Tibial artery (tissue), 4 donors: ENCODE results near the gene SH2B2.

Experiments used
- DNase-seq, 2 donors: peaks; one replicate each; pipeline ENCODE4 v3.0.0-alpha.2; 2019
- H3K27ac ChIP-seq, 2 donors: fragments of 200-600 bp; sonication (generic) in 1 of 2; 1 replicate in 1 of 2; 2 replicates in 1 of 2; pipeline ENCODE4 v1.5.1; 2018 to 2019; ENCODE audit warnings: mild to moderate bottlenecking in 1 of 2
- H3K27me3 ChIP-seq, 2 donors: fragments of 200-600 bp; sonication (generic) in 1 of 2; one replicate each; pipeline versions ENCODE4 v1.5.1 to v1.6.0; 2016 to 2019
- H3K36me3 ChIP-seq, 3 donors: fragments of 200-600 bp; sonication (generic) in 2 of 3; one replicate each; pipeline ENCODE4 v1.5.1; 2016 to 2019; ENCODE audit warnings: mild to moderate bottlenecking in 2 of 3
- H3K4me1 ChIP-seq, 4 donors: fragments of 200-600 bp; sonication (generic) in 2 of 4; 1 replicate in 3 of 4; 2 replicates in 1 of 4; pipeline ENCODE4 v1.5.1; 2016 to 2019
- H3K4me3 ChIP-seq, 2 donors: fragments of 200-600 bp; sonication (generic) in 1 of 2; 1 replicate in 1 of 2; 2 replicates in 1 of 2; pipeline ENCODE4 v1.5.1; 2018 to 2019; ENCODE audit warnings: mild to moderate bottlenecking in 2 of 2
- H3K9me3 ChIP-seq, 3 donors: fragments of 200-600 bp; sonication (generic) in 1 of 3; one replicate each; pipeline ENCODE4 v1.5.1; 2016 to 2019
- CTCF ChIP-seq, 2 experiments: fragments of 200-600 bp in 1 of 2; fragments of 450-650 bp in 1 of 2; IDR thresholded peaks; one replicate each; pipeline ENCODE4 v1.5.1; 2017 to 2019; ENCODE audit warnings: antibody characterized with exemption in 2 of 2, mild to moderate bottlenecking in 1 of 2, moderate library complexity in 1 of 2
- intact Hi-C: fragments of 100-400 bp; cut with DNase I; formaldehyde crosslinking; loops from one replicate; pipeline ENCODE4 v1.15.0; 2023; ENCODE audit warnings: low total_unique reads

The SH2B2 gene

GRCh38 chr7:102303669-102304422 is 17.2 kb downstream of the SH2B2 start:
- peaks cover 0 to 3% (median 0%) of the 10 kb centered on the region in 4 donors for H3K4me1 ChIP-seq

GRCh38 chr7:102304668-102305067 is 18.0 kb downstream of the SH2B2 start:
- Histone ChIP-seq H3K4me1 (peaks cover 0 to 3% (median 0%) of the 10 kb centered on the region in 4 donors), H3K27me3 (peaks cover 0 to 16% of the 10 kb centered on the region in 2 donors), H3K4me3 (no peak overlapping the region), H3K27ac (no peak overlapping the region), H3K36me3 (no peaks in the 10 kb centered on the region), H3K9me3 (no peaks in the 10 kb centered on the region)
- TF ChIP-seq CTCF (IDR thresholded peaks at IDR 0.05) = no peak
- no peak for DNase-seq
- intact Hi-C loops = no loop called here

More at GRCh38 chr7:102303669-102304422, 17.2 kb downstream of the SH2B2 start:
- Histone ChIP-seq H3K4me3 (no peak overlapping the region), H3K36me3 (no peaks in the 10 kb centered on the region), H3K27ac (no peak overlapping the region), H3K27me3 (peaks cover 0 to 20% of the 10 kb centered on the region in 2 donors), H3K9me3 (no peaks in the 10 kb centered on the region)
- no peak for DNase-seq
- intact Hi-C loops = no loop called here
- no peak for TF ChIP-seq CTCF (IDR thresholded peaks at IDR 0.05)

- Histone ChIP-seq H3K9me3 (no peaks in the 10 kb centered on the region), H3K4me3 (no peak overlapping the region), H3K27ac (no peak overlapping the region), H3K4me1 (peaks cover 0 to 3% (median 0%) of the 10 kb centered on the region in 4 donors), H3K36me3 (peaks cover 0 to 3% (median 0%) of the 10 kb centered on the region in 3 donors), H3K27me3 (peaks cover 0 to 6% of the 10 kb centered on the region in 2 donors)
- no peak for TF ChIP-seq CTCF (IDR thresholded peaks at IDR 0.05)
- DNase-seq = no peak
- intact Hi-C loops = no loop called here
Observed at GRCh38 chr7:102305414-102306268, 19.0 kb downstream of the SH2B2 start.

GRCh38 chr7:102306916-102307677 is 20.4 kb downstream of the SH2B2 start:
- intact Hi-C loops = no loop called here
- peaks cover 0 to 5% (median 0%) of the 10 kb centered on the region in 3 donors for H3K36me3 ChIP-seq
- no peaks in the 10 kb centered on the region for H3K9me3 ChIP-seq
- peak; percentile 54 to 74 for DNase-seq
- H3K27ac ChIP-seq = no peak overlapping the region
- no peaks in the 10 kb centered on the region for H3K27me3 ChIP-seq
- H3K4me3 ChIP-seq = no peak overlapping the region
- H3K4me1 ChIP-seq = peaks cover 0 to 3% (median 0%) of the 10 kb centered on the region in 4 donors
- no peak for TF ChIP-seq CTCF (IDR thresholded peaks at IDR 0.05)

- no peak for TF ChIP-seq CTCF (IDR thresholded peaks at IDR 0.05)
- intact Hi-C loops = no loop called here
- Histone ChIP-seq H3K9me3 (no peaks in the 10 kb centered on the region), H3K36me3 (peaks cover 0 to 12% (median 11%) of the 10 kb centered on the region in 3 donors), H3K4me1 (peaks cover 0 to 3% (median 0%) of the 10 kb centered on the region in 4 donors), H3K27ac (no peak overlapping the region), H3K4me3 (no peak overlapping the region), H3K27me3 (no peaks in the 10 kb centered on the region)
- DNase-seq = no peak
Observed at GRCh38 chr7:102310414-102310815, 23.7 kb downstream of the SH2B2 start.
